Measurements from ENCODE around the gene OTUD1. TPM values are rescaled to one million over a fixed set of nuclear protein-coding genes. Genes with fewer than 3 reads are reported as not detected.

OTUD1 gene
- total RNA-seq, 1 donor from 2014 or later = 13.7 TPM

DNA sequence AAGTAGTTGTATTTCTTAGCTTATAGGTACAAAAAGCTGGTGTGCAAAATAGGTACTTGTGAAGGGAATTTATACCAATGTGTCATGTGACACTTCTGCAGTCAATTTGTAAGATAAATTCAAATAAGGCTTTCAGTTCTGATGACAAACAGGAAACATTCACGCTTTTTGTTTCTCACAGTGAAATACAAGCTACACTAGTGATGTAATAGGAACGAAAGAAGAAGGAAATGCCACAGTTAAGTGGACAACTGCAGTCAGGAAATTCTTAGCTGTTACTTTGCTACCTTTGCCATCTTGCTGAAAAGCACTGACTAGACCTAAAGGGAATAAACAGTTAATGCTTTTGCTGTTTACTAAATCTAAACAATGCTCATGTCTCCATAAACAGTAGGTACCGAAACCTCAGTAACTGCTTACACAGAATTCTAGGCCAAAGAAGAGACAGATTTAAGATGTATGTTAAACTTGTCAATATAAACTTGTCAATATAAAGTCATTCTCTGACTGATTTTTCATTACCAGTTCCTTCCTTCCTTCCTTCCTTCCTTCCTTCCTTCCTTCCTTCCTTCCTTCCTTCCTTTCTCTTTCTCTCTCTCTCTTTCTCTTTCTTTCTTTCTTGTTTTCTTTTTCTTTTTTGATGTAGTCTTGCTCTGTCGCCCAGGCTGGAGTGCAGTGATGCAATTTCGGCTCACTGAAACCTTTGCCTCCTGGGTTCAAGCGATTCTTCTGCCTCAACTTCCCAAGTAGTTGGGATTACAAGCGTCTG, 10.1 kb downstream of the OTUD1 start:
- no peaks in the 10 kb centered on the region for H3K36me3 ChIP-seq (ENCODE audit: control insufficient read depth, insufficient read depth, low read length)
- H3K27me3 ChIP-seq (ENCODE audit: control insufficient read depth, insufficient read depth, low read length) = no peaks in the 10 kb centered on the region
- DNase-seq (ENCODE audit: low read depth) = no peak
- H3K4me3 ChIP-seq (ENCODE audit: low read depth, low read length) = no peak overlapping the region
- TF ChIP-seq, protein P1, sequence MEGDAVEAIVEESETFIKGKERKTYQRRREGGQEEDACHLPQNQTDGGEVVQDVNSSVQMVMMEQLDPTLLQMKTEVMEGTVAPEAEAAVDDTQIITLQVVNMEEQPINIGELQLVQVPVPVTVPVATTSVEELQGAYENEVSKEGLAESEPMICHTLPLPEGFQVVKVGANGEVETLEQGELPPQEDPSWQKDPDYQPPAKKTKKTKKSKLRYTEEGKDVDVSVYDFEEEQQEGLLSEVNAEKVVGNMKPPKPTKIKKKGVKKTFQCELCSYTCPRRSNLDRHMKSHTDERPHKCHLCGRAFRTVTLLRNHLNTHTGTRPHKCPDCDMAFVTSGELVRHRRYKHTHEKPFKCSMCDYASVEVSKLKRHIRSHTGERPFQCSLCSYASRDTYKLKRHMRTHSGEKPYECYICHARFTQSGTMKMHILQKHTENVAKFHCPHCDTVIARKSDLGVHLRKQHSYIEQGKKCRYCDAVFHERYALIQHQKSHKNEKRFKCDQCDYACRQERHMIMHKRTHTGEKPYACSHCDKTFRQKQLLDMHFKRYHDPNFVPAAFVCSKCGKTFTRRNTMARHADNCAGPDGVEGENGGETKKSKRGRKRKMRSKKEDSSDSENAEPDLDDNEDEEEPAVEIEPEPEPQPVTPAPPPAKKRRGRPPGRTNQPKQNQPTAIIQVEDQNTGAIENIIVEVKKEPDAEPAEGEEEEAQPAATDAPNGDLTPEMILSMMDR (IDR thresholded peaks at IDR 0.05; ENCODE audit: insufficient read depth, low read length, poor library complexity, severe bottlenecking) = no peak

DNA sequence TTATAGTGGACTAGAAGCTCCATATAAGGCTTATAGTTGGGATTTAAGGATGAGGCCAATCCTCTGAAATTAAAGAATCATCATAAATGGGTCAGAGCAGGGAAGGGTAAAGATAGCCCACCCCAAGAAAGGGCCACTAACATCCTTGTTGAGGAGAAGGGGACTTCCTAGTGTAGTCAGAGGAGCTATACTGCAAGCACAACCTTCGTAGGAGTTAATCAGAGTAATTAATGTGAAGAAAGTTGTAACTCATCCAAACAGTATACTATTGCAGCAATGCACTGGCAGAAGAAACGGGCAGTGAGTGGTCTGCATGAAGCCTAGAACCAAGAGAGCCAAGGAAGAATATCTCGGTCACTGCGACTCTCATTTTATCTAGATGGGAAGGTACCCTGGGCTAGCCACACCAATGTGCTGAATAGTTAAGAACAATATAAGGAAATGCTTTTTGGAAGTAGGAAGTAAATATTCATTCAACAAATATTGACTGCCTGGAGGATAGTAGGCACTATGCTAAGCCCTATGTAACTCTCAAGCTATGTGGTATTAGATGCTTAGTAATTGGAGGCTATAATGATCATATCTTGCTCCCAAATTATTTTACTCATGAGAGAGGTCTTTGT, 13.3 kb downstream of the OTUD1 start:
- no peaks in the 10 kb centered on the region for H3K27me3 ChIP-seq (ENCODE audit: control insufficient read depth, insufficient read depth, low read length)
- TF ChIP-seq, protein P1 (IDR thresholded peaks at IDR 0.05; ENCODE audit: insufficient read depth, low read length, poor library complexity, severe bottlenecking) = no peak

DNA sequence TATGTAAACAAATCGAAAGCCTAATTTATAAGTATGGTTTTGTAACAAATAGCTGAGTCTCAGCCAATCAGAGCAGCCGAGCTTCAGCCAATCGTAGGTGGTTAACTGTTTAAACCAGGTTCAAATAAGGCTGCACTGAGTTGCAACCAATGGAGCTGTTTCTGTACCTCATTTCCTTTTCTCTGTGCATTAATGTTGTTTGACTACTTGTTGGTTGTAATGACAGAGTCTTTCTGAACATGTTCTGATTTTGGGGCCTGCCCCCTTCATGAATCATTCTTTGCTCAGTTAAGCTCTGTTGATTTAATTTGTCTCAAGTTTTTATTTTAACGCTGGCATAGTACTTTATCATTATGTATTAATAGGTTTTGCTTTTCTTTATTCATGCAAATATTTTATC, 14.6 kb downstream of the OTUD1 start:
- Histone ChIP-seq H3K4me3 (ENCODE audit: low read depth, low read length) (no peak overlapping the region), H3K36me3 (ENCODE audit: control insufficient read depth, insufficient read depth, low read length) (no peaks in the 10 kb centered on the region), H3K27me3 (ENCODE audit: control insufficient read depth, insufficient read depth, low read length) (no peaks in the 10 kb centered on the region)
- TF ChIP-seq, protein P1 (IDR thresholded peaks at IDR 0.05; ENCODE audit: insufficient read depth, low read length, poor library complexity, severe bottlenecking) = no peak
- no peak for DNase-seq (ENCODE audit: low read depth)

More for the DNA sequence above, 13.3 kb downstream of the OTUD1 start:
- Histone ChIP-seq H3K4me3 (ENCODE audit: low read depth, low read length) (no peak overlapping the region), H3K36me3 (ENCODE audit: control insufficient read depth, insufficient read depth, low read length) (no peaks in the 10 kb centered on the region)
- DNase-seq (ENCODE audit: low read depth) = no peak

DNA sequence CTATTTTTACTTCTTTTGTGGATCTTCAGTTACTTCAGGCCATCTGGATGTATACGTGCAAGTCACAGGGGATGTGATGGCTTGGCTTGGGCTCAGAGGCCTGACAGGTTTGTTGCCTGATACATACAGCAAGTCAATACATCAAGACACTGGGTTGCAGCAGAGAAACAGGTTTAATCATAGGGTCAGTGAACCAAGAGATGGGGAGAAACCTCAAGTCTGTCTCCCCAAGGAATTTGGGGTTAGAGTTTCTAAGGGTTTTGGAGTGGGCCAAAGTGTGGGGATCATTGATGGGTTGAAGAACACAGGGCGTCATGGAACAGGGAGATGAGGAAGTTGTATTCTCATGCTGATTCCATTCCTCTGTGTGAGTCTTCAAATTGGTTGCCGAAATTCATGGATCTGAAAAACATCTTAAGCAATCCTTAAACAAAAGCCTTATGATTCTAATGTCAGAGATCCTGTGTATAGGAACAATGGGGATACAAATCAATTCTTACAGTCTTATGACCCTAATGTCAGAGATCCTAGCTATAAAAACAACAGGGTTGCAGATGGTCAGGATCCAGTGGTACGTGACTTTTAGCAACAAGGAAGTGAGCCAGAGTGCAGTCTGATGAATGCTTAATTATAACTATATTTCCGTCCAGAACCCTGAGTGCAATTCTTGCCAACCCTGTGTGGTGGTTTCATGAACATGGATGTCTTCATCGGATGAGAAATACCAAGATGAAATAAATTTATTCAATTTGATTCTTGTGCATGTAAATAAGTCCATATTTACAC, 18.9 kb downstream of the OTUD1 start:
- no peaks in the 10 kb centered on the region for H3K27me3 ChIP-seq (ENCODE audit: control insufficient read depth, insufficient read depth, low read length)
- no peak overlapping the region for H3K4me3 ChIP-seq (ENCODE audit: low read depth, low read length)
- DNase-seq (ENCODE audit: low read depth) = no peak
- TF ChIP-seq, protein P1 (IDR thresholded peaks at IDR 0.05; ENCODE audit: insufficient read depth, low read length, poor library complexity, severe bottlenecking) = no peak
- H3K36me3 ChIP-seq (ENCODE audit: control insufficient read depth, insufficient read depth, low read length) = no peaks in the 10 kb centered on the region

DNA sequence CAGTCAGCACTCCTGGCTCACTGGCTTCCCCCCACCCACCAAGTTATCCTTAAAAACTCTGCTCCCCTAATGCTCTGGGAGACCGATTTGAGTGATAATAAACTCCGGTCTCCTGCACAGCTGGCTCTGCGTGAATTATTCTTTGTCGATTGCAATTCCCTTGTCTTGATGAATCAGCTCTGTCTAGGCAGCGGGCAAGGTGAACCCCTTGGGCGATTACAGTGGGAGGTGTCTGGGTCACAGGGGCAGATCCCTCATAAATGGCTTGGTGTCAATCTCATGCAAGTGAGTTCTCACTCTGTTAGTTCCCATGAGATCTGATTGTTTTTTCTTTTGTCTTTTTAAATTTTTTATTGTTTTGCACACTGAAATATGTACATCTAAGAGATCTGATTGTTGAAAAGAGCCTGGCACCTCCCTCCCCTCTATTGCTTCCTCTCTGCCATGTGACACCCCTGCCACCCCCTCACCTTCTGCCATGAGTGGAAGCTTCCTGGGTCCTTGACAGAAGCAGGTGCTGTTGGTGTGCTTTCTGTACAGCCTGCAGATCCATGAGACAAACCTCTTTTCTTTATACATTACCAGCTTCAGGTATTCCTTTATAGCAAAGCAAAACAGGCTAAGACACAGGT, 20.5 kb downstream of the OTUD1 start:
- TF ChIP-seq, protein P1 (IDR thresholded peaks at IDR 0.05; ENCODE audit: insufficient read depth, low read length, poor library complexity, severe bottlenecking) = no peak
- no peak for DNase-seq (ENCODE audit: low read depth)
- no peak overlapping the region for H3K4me3 ChIP-seq (ENCODE audit: low read depth, low read length)
- H3K36me3 ChIP-seq (ENCODE audit: control insufficient read depth, insufficient read depth, low read length) = no peaks in the 10 kb centered on the region
- no peaks in the 10 kb centered on the region for H3K27me3 ChIP-seq (ENCODE audit: control insufficient read depth, insufficient read depth, low read length)
